SU-DHL-6 (cell line): Measurements from ENCODE around the gene GNGT1.

Source experiments
- H2AFZ ChIP-seq: fragments of 200-600 bp; sonication (generic); 2 replicates; pipeline ENCODE4 v1.6.1; 2014; ENCODE audit warnings: low read depth, mild to moderate bottlenecking, moderate library complexity, mixed read lengths, antibody characterized with exemption, low read length; ENCODE audit not compliant: severe bottlenecking
- H3F3A ChIP-seq: fragments of 200-600 bp; shearing (Covaris generic); 2 replicates; pipeline ENCODE4 v1.6.0; 2016; ENCODE audit warnings: antibody characterized with exemption, mild to moderate bottlenecking; ENCODE audit not compliant: insufficient read depth
- H3K27ac ChIP-seq: fragments of 200-600 bp; sonication (generic); 2 replicates; pipeline ENCODE4 v1.5.1; 2016; ENCODE audit warnings: low read depth, mild to moderate bottlenecking, low read length, moderate library complexity, mixed read lengths
- H3K27me3 ChIP-seq: fragments of 200-600 bp; sonication (generic), shearing (Covaris generic); 2 replicates; pipeline ENCODE4 v1.6.0; 2014; ENCODE audit warnings: mild to moderate bottlenecking, low read length
- H3K36me3 ChIP-seq: fragments of 200-600 bp; sonication (generic); 2 replicates; pipeline ENCODE4 v1.6.1; 2014; ENCODE audit warnings: mild to moderate bottlenecking, low read length, mixed read lengths
- H3K4me2 ChIP-seq: fragments of 300-600, 200-600 bp; shearing (Covaris generic), sonication (generic); 2 replicates; pipeline ENCODE4 v1.6.0; 2014; ENCODE audit warnings: low read length, low read depth, mild to moderate bottlenecking; ENCODE audit not compliant: poor library complexity, severe bottlenecking
- H3K4me3 ChIP-seq: fragments of 200-600 bp; sonication (generic); 2 replicates; pipeline ENCODE4 v1.5.1; 2014; ENCODE audit warnings: antibody characterized with exemption, low read length, mild to moderate bottlenecking, mixed read lengths; ENCODE audit not compliant: insufficient read depth, poor library complexity, severe bottlenecking
- H3K79me2 ChIP-seq: fragments of 200-600 bp; sonication (generic); 2 replicates; pipeline ENCODE4 v1.6.1; 2014; ENCODE audit warnings: mild to moderate bottlenecking, low read length, moderate library complexity; ENCODE audit not compliant: insufficient read depth
- H3K9ac ChIP-seq: fragments of 200-600 bp; sonication (generic); 2 replicates; pipeline ENCODE4 v1.7.0; 2014; ENCODE audit warnings: mild to moderate bottlenecking, low read length
- H3K9me2 ChIP-seq: fragments of 200-600 bp; sonication (generic); replicated peaks from 2 replicates; pipeline ENCODE4 v1.6.1; 2014; ENCODE audit warnings: low read length; ENCODE audit not compliant: insufficient read depth
- H3K9me3 ChIP-seq: fragments of 200-600 bp; sonication (generic); 2 replicates; pipeline ENCODE4 v1.6.1; 2014; ENCODE audit warnings: low read length, mixed read lengths; ENCODE audit not compliant: insufficient read depth
- H4K20me1 ChIP-seq: fragments of 200-600 bp; sonication (generic); 2 replicates; pipeline ENCODE4 v1.6.1; 2014; ENCODE audit warnings: low read depth, mild to moderate bottlenecking, antibody characterized with exemption, low read length, moderate library complexity, mixed read lengths
- EZH2phosphoT487 ChIP-seq: fragments of 200-600 bp; sonication (generic), shearing (Covaris generic); conservative IDR thresholded peaks from 2 replicates; pipeline ENCODE4 v1.6.1; 2018; ENCODE audit warnings: mild to moderate bottlenecking, antibody characterized with exemption, low read length, moderate library complexity, mixed read lengths
- TF ChIP-seq, protein P1 (sequence below): fragments of 200-600 bp; sonication (generic); IDR thresholded peaks from one replicate; pipeline ENCODE4 v1.5.1; 2017; ENCODE audit warnings: antibody characterized with exemption, mild to moderate bottlenecking, low read length, moderate library complexity; ENCODE audit not compliant: insufficient read depth, poor library complexity, severe bottlenecking

Gene GNGT1

DNA sequence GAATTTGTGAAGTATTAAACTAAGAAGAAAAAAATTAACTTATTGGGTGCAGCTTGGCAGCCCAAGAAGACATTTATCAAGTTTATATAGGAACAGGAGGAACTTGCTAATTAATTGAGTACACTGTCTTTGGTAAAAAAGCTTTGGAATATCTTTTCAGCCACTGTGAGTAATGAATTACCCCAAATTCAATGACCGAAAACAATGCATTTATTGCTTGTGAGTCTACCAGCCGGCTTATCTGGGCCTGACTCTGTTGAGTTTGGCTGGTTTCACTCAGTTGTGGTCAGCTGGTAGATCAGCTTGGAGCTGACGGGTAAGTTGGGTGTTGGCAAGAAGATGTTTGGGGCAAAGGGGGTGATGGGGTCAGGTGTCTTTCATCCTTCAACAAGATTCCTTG lies 26.8 kb downstream of the GNGT1 start:
- no peaks in the 10 kb centered on the region for H4K20me1 ChIP-seq
- H3K4me2 ChIP-seq, result no peak overlapping the region
- H3K79me2 ChIP-seq, result no peaks in the 10 kb centered on the region
- H3K4me3 ChIP-seq, result no peak overlapping the region
- no peak overlapping the region for H2AFZ ChIP-seq
- H3K9me3 ChIP-seq, result no peaks in the 10 kb centered on the region
- no peaks in the 10 kb centered on the region for H3K36me3 ChIP-seq
- H3K9me2 ChIP-seq, result no peaks in the 10 kb centered on the region
- H3K27ac ChIP-seq, result no peak overlapping the region
- 0 out of 2 replicates have a peak, but pooled peaks cover 3% of the 10 kb centered on the region for H3K27me3 ChIP-seq
- TF ChIP-seq EZH2phosphoT487, result no peak
- TF ChIP-seq, protein P1, sequence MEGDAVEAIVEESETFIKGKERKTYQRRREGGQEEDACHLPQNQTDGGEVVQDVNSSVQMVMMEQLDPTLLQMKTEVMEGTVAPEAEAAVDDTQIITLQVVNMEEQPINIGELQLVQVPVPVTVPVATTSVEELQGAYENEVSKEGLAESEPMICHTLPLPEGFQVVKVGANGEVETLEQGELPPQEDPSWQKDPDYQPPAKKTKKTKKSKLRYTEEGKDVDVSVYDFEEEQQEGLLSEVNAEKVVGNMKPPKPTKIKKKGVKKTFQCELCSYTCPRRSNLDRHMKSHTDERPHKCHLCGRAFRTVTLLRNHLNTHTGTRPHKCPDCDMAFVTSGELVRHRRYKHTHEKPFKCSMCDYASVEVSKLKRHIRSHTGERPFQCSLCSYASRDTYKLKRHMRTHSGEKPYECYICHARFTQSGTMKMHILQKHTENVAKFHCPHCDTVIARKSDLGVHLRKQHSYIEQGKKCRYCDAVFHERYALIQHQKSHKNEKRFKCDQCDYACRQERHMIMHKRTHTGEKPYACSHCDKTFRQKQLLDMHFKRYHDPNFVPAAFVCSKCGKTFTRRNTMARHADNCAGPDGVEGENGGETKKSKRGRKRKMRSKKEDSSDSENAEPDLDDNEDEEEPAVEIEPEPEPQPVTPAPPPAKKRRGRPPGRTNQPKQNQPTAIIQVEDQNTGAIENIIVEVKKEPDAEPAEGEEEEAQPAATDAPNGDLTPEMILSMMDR, result no peak
- H3F3A ChIP-seq, result no peaks in the 10 kb centered on the region
- no peak overlapping the region for H3K9ac ChIP-seq

DNA sequence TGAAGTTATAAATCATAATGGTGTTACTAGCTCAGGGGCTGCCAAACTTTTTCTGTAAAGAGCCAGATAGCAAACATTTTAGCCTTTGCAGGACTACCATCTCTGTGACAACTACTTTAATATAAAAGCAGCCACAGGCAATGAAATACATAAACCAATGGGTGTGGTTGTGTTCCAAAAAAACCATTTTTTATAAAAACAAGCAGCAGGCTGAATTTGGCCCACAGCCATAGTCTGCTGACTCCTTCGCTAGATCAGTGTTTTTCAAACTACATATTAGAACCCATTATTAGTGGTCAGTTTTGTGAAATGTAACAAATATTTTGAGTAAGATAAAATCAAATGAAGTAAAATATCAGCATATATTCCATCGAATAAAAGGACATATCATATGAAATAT lies 28.7 kb downstream of the GNGT1 start:
- no peak overlapping the region for H3K4me3 ChIP-seq
- no peaks in the 10 kb centered on the region for H3K9me2 ChIP-seq
- H3K9ac ChIP-seq, result no peak overlapping the region
- H3K4me2 ChIP-seq, result no peak overlapping the region
- no peak overlapping the region for H2AFZ ChIP-seq
- H3F3A ChIP-seq, result no peaks in the 10 kb centered on the region
- no peaks in the 10 kb centered on the region for H3K36me3 ChIP-seq
- TF ChIP-seq, protein P1, result no peak
- no peak for TF ChIP-seq EZH2phosphoT487
- no peaks in the 10 kb centered on the region for H4K20me1 ChIP-seq
- no peaks in the 10 kb centered on the region for H3K9me3 ChIP-seq
- H3K27ac ChIP-seq, result no peak overlapping the region
- H3K79me2 ChIP-seq, result no peaks in the 10 kb centered on the region
- 0 out of 2 replicates have a peak, but pooled peaks cover 3% of the 10 kb centered on the region for H3K27me3 ChIP-seq

DNA sequence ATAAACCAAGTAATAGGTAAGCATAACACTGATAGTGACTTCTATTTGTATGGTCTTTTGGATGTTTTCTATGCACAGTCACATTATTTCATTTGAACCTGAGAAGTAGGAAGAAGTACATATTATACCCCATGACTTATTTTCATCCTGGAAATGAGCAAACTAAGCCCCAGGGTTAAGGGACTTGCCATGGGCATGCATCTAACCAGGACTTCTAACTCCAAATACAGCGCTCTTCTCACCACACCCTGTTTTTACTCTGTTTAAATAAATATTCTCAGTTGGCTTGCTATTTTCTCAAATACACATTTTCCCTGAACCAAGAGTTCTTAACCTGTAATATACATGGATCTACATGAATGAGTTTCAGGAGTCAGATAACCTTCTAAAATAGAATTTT lies 31.5 kb downstream of the GNGT1 start:
- Histone ChIP-seq H4K20me1 (no peaks in the 10 kb centered on the region), H2AFZ (no peak overlapping the region), H3K27me3 (0 out of 2 replicates have a peak, but pooled peaks cover 3% of the 10 kb centered on the region), H3K36me3 (no peaks in the 10 kb centered on the region), H3K4me2 (no peak overlapping the region), H3F3A (no peaks in the 10 kb centered on the region), H3K27ac (no peak overlapping the region), H3K79me2 (no peaks in the 10 kb centered on the region), H3K4me3 (no peak overlapping the region), H3K9me2 (no peaks in the 10 kb centered on the region), H3K9me3 (no peaks in the 10 kb centered on the region), H3K9ac (no peak overlapping the region)
- TF ChIP-seq, protein P1, result no peak

DNA sequence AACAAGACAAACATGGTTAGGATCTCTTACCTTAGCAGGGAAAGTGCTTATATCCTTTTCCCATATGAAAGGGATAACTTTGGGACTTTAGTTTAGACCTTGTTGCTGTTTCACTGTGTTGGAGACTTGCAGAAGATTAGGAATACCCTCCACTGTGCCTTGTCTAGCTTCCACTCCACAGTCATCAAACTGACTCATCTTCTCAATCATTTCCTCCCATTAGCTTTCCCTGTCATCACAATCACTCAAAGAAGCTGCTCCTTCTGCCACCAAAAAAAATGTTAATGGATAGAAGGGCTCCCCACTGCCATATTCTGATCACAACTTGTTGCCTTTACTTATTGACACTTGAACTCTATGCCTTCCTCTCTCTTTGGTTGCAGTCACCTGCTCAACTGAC lies 31.9 kb downstream of the GNGT1 start:
- Histone ChIP-seq H3K4me3 (no peak overlapping the region), H3K9me3 (no peaks in the 10 kb centered on the region), H3K9me2 (no peaks in the 10 kb centered on the region), H3F3A (no peaks in the 10 kb centered on the region), H3K27me3 (0 out of 2 replicates have a peak, but pooled peaks cover 3% of the 10 kb centered on the region), H4K20me1 (no peaks in the 10 kb centered on the region), H3K36me3 (no peaks in the 10 kb centered on the region), H2AFZ (no peak overlapping the region), H3K9ac (no peak overlapping the region), H3K79me2 (no peaks in the 10 kb centered on the region), H3K4me2 (no peak overlapping the region), H3K27ac (no peak overlapping the region)
- no peak for TF ChIP-seq EZH2phosphoT487
- TF ChIP-seq, protein P1, result no peak
